HL-60/S4 (cell line): Measurements from ENCODE around the gene PPP1R17.

Experiments
- in situ Hi-C: fragments of 300-500 bp; cut with MboI; formaldehyde crosslinking; loops from 2 replicates; pipeline ENCODE4 v1.14.3; 2022; ENCODE audit warnings: low sequenced_read_pairs

Gene PPP1R17

GRCh38 chr7:31687024-31687748, at the start of gene PPP1R17:
Gene PPP1R17 (plus strand): TSS chr7:31687215. CDS start chr7:31692442, 5,227 bp downstream.
- in situ Hi-C loops = no loop called here

- in situ Hi-C loops = no loop called here
Measured at GRCh38 chr7:31640381-31640780, 46.6 kb upstream of the PPP1R17 start.

GRCh38 chr7:31642681-31643115, 44.3 kb upstream of the PPP1R17 start:
- in situ Hi-C loops = no loop called here

- in situ Hi-C loops = no loop called here
Measured at GRCh38 chr7:31646942-31647341, 40.1 kb upstream of the PPP1R17 start.

- in situ Hi-C loops = no loop called here
Measured at GRCh38 chr7:31647511-31647910, 39.5 kb upstream of the PPP1R17 start.

- in situ Hi-C loops = no loop called here
Measured at GRCh38 chr7:31648288-31648687, 38.7 kb upstream of the PPP1R17 start.

- in situ Hi-C loops = no loop called here
Measured at GRCh38 chr7:31648880-31649279, 38.1 kb upstream of the PPP1R17 start.

GRCh38 chr7:31651234-31652062, 35.6 kb upstream of the PPP1R17 start:
- in situ Hi-C loops = no loop called here

- in situ Hi-C loops = no loop called here
Measured at GRCh38 chr7:31652063-31652326, 35.0 kb upstream of the PPP1R17 start.

GRCh38 chr7:31663072-31663471, 23.9 kb upstream of the PPP1R17 start:
- in situ Hi-C loops = no loop called here

GRCh38 chr7:31664890-31665289, 22.1 kb upstream of the PPP1R17 start:
- in situ Hi-C loops = no loop called here

GRCh38 chr7:31665546-31665945, 21.5 kb upstream of the PPP1R17 start:
- in situ Hi-C loops = no loop called here

- in situ Hi-C loops = no loop called here
Measured at GRCh38 chr7:31669461-31669860, 17.6 kb upstream of the PPP1R17 start.

GRCh38 chr7:31679574-31680305, 7.3 kb upstream of the PPP1R17 start:
- in situ Hi-C loops = no loop called here

- in situ Hi-C loops = no loop called here
Measured at GRCh38 chr7:31683445-31684225, 3.4 kb upstream of the PPP1R17 start.

GRCh38 chr7:31688372-31688771, 1.4 kb downstream of the PPP1R17 start:
- in situ Hi-C loops = no loop called here

GRCh38 chr7:31688996-31689395, 2.0 kb downstream of the PPP1R17 start:
- in situ Hi-C loops = no loop called here

- in situ Hi-C loops = no loop called here
Measured at GRCh38 chr7:31690935-31691334, 3.9 kb downstream of the PPP1R17 start.

- in situ Hi-C loops = no loop called here
Measured at GRCh38 chr7:31692451-31692850, 5.4 kb downstream of the PPP1R17 start.

- in situ Hi-C loops = no loop called here
Measured at GRCh38 chr7:31692871-31693270, 5.9 kb downstream of the PPP1R17 start.
